NK-92 treated with Interleukin-12 subunit alpha and Interleukin-12 subunit beta, amount 100 ng/mL, for 24 hours (cell line): Measurements from ENCODE around the gene EML3.
"Not testable (repeated sequence)": the region's sequence is repeated elsewhere in the genome, so short reads cannot be mapped to it uniquely, and the experiment has no call there.

Experiments used
- DNase-seq: peaks from one replicate; lab custom pipeline; 2025; lab: John Stamatoyannopoulos, UW

EML3 gene

DNA sequence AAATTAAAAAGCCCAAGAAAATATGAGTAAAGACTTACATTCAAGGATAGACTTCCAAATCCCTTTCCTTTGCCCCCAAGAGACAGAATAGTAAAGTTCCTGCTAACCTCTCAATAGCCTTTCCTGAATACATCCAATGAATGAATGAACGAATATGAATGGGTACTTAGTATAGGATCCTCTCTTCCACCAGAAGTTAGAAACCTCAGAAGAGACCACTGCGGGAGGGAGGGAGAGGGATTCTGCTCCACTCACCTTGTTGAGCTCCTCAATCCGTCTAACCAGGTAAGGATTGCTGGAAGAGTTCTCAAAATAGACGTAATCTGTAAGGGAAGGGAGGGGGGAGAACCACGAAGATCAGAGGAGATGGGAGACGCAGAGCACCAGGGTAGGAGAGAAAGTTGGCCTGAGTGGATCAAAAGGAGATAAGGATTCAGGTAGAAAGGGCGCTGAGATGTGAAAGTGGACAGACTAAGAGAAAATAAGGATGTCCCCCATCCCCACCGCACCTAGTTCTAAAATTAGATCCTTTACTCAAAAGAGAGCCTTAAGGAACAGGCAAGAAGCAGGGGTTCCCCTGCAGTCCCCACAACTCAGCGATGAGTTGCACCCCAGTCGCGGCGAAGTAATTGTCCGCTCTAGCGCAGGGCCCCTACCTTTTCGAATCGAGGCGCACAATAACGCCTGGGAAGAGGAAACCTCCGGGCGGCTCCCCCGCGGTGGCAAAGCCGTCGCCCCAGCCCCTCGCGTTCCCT is 12.0 kb downstream of the EML3 start:
- no peak for DNase-seq

DNA sequence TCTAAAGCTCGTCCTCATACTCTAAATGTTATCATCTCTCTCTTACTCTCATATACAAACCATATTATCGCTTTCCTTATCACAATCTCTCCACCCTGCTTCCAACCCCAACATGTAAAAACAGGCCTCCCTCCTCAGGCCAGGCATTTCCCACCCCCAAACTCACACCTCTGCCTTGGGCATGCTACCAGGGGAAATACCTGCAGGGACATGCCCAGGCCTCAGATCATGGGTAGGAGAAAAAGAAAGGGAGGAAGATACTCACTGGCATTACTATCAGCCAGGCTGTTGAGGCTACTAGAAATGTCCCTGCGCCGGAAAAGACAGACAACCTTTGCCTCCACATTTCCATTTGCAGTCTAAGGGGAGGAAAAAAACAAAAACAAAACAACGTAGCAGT is 12.7 kb downstream of the EML3 start:
- DNase-seq, result no peak

DNA sequence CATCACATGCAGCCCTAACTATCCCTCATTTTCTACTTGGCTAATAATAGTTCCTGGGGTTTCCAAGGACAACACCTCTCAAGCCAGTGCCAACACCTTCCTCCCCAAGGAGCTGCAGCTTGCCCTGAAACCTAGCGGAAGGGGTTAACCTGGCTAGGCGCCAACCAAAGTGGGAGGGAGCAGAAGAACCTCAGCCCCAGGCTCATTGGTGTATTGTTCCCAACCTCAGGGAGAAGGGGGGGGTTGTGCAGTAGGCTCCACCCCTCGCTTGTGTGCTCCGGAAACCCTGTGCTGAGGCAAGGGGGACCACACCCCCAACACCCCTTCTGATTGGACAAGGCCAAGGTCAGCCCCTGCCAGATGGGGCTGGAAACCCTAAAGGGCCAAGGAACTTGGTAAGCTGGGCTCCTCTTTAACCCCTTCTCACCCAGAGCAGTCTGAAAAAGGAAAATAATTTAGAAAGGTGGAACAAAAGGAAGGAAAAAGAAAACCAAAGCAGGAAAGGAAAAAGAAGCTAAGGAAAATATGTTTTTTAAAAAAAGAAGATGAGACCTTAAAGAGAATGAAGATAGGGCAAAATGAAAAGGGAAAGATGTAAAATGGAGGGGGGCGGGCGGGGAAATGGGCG is 13.4 kb downstream of the EML3 start:
- DNase-seq, result peak; percentile 96

DNA sequence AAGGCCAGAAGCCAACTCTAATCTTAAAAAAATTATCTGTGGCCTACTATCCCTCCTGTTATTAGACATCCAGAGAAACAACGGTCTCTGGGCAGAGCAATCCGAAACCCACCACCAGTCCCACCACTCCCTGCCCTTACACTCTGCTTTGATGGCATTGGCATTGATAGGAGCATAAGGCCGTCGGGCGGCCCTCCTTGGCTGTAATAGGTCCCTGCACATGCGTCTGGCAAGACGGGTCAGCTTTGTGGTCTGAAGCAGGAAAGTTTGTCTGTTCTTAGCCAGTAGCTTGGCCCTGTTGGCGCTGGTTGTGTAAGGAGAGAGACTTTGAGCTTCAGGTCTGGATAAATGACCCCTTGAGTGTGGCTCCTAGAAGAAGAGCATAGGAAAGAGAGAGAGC is 17.5 kb downstream of the EML3 start:
- no peak for DNase-seq

DNA sequence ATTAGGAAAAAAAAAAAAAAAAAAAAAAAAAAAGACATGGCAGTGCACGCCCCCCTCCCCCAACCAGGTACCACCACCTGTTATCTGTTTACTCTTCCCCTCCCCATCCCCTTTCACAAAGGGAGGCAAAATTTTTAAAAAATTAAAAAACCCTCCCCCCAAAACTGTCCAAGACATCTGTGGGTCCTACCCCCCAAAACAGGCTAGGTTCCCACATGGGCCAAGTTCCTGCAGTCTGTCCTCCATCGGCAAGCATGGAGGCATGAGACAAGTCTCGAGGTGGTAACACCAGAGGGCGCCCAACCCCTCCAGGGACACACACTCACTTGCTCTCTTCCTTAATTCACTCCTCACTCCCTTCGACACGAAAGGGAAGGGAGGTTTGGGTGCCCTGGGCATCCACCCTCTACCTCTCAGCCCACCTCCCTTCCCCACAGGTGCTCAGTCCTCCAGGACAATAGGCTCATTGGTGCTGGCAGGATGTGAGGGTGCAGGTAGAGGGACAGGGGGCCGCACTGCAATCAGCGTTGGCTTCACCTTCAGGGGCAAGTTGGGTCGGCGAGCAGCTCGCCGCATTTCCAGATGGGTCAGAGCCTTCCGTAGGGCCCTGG is 19.0 kb downstream of the EML3 start:
- DNase-seq, result peak; percentile 33

DNA sequence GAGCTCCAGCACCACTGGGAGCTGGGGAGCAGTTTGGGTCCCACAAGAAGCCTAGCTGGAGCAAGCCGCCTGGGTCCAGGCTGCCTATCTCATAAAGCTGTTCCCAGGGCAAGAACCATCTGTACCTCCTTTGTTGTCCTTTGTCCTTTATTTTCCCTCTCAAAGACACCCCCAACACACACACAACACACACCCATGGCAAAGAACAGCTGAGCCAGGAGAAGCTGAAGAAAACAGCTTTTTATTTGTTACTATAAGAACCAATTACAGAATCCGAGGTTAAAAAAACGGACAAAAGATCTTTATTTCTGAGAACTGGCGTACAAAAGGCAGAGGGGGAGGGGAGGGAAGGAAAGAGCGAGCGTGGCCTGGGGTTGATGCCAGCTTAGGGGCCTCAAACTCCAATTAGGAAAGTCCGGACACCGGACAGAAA is 19.6 kb downstream of the EML3 start:
- no peak for DNase-seq

DNA sequence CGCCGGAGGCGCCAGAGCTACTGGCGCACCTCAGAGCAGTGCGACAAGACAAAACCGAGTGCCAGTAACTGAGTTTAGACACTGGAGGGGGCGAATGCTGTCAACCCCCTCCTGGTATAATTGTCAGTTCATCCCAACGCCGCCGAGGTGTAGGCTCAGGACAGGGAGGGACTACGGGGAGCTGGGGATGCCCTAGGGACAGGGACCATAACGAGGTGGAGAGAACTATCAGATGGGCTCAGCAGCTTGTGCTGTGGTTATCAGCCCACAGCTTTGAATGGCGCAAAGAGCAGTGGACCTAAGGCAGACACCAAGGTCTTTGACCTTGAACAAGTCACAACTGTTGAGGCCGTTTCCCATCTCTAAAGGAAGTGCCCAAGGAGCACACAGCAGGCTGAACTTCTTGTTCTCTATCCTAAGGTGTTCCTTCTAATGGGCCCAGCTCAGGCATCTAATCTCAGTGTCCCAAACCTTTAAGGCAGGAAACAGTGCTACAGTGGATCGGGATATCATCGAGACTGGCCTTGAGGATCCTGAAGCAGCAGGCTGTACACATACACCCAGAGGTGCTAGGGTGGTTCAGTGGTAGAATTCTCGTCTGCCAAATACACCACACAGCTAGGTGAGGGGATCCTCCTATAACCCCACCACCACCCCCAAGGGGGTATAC is 20.3 kb downstream of the EML3 start:
- no peak for DNase-seq

DNA sequence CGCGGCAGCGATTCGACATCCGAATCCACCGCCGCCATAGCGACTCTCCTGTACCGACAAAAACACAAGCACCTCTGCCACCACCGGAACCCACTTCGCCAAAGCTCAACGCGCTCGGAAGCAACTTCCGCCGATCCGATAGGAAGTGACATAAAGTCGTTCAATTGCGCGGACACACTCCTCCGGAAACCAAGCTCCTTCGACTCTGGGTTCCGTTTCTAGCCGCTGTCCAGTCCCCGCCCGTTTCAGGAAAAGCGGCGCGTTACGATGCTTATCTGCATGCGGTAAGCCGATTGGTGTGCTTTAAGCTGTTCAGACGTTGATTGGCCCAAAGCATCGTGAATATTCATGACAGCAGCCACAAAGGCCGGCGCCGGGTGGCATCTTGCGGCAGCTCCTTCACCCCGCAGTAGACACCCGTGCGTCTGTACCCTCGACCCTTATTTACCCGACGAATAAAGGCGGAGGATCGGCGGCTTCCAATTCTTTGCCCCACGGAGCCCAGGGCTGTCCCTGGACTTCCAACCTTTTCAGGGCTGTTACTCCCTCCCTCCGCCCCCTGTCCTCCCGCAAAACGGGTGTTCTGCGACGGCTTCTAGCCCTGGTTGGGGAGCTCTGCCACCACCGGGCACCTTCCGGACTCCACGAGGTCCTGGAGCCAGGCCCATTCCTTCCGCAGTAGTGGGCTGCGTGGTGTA is 21.0 kb downstream of the EML3 start, which contains the start of gene TUT1:
TSS of gene TUT1 (minus strand) at position 76 of the 698 bp plus-strand sequence. CDS start at position 38, 38 bp downstream.
- DNase-seq, result peak; percentile 96

DNA sequence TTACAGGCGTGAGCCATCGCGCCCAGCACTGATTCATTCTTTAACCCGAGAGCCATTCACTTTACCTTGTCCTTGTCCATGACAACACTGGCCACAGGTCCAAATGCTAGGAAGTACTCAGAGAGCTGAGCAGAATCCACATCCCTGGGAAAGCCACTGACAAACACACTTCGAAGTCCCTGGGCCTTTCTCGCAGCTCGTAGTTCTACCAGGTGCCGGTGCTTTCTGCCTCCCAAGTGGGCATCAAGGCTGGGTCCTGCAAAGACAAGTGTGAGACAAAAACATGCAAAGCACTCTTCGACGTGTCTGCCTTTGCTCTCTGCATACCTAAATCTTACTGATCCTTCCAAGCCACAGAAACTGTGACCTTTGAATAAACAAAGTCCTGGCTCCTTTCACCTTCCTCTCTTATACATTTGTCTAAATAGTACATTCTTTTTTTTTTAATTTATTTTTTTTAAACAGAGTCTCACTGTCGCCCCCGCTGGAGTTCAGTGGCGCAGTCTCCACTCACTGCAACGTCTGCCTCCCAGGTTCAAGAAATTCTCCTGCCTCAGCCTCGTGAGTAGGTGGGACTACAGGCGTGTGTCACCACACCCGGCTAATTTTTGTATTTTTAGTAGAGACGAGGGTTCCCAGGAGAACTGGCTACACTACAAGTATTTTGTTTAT is 23.5 kb downstream of the EML3 start:
- DNase-seq, result no peak

DNA sequence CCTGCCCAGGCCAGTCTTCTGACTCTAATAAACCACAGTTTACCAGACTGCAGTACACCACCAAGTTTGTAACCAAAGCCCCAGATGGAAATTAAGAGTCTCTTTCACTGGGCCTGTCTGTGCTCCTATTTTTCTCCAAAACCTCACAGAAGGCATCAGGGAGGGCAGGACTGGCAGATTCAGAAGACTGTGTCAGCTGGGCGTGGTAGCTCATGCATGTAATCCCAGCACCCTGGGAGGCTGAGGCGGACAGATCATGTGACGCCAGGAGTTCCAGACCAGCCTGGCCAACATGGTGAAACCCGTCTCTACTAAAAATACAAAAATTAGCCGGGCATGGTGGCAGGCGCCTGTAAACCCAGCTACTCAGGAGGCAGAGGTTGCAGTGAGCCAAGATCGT is 27.2 kb downstream of the EML3 start:
- DNase-seq, result not testable (repeated sequence)

DNA sequence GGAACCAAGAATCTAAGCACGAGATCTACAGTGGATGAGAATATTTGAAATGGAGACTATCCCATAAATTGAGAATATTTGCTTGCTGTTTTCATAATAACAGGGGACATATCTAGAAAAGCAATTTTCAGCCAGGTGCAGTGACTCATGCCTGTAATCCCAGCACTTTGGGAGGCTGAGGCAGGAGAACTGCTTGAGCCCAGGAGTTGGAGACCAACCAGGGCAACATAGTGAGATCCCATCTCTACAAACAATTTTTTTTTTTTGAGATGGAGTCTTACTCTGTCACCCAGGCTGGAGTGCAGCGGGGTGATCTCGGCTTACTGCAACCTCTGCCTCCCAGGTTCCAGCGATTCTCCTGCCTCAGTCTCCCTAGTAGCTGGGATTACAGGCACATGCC is 30.8 kb downstream of the EML3 start:
- DNase-seq, result not testable (repeated sequence)

DNA sequence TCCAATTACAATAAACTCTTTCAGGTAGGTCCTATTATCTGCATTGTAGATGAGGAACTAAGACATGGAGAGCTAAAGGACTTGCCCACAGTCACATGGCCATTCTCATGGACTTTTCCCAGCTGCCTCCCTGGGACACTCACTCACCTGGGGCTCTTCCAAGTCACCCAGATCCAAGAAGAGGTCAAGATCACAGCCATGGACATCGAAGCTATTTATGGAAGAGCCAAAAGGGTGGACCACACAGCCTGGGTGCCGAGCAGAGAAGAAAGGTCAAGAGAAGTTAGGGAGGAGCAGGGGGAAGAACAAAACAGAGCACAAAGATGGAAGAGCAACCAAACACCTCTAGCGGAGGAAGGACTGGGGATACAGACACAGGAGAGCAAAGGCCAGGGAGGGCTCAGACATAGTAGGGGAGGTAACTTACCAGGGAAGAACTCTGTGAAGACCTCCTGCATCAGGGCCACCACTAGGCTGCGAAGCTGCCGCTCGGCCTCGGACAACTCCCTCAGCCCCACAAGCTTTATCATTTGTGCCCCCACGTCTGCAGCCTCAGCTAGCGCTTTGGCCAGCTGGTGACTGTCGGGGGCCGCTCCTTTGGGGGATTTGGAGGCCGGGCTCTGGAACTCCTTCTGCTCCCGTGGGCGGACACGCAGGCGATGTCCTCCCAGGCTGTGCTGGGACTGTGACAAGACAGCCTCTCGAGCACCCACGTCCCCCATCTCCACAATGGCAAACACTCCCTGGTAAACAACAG is 31.4 kb downstream of the EML3 start:
- no peak for DNase-seq

DNA sequence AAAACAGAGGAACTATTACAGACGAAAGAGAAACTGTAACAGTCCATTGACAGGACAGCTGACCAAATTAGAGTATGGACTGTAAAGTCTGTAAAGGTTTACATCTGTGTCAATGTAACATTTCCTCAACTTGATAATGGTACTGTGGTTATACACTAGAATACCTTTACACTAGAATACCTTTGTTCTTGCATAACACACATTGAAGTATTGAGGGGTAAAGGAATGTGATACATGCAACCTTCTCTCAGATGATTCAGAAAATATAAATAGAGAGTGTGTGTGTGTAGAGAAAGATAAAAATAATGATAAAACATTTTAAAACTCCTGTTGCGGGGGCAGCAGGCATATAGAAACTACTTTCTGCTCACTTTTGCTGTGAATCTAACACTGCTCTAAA is 33.3 kb downstream of the EML3 start:
- no peak for DNase-seq

DNA sequence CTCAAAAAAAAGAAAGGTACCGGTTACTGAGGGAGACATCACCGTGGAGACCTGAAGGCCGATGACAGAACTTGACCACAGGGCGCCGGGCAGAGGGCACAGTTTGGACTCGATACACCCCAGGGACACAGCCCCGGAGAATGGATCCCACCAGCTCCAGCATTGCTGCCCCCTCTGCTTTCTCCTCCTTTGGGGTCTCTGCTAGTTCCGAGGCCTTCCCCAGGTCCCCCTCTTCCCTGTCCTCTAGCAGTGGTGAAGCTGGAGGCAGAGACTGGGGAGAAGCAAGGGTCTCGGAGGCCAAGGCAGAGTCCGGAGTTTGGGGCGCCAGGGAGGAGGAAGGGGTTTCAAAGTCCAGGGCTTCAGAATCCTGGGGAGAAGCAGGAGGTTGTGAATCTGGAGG is 34.0 kb downstream of the EML3 start:
- no peak for DNase-seq

DNA sequence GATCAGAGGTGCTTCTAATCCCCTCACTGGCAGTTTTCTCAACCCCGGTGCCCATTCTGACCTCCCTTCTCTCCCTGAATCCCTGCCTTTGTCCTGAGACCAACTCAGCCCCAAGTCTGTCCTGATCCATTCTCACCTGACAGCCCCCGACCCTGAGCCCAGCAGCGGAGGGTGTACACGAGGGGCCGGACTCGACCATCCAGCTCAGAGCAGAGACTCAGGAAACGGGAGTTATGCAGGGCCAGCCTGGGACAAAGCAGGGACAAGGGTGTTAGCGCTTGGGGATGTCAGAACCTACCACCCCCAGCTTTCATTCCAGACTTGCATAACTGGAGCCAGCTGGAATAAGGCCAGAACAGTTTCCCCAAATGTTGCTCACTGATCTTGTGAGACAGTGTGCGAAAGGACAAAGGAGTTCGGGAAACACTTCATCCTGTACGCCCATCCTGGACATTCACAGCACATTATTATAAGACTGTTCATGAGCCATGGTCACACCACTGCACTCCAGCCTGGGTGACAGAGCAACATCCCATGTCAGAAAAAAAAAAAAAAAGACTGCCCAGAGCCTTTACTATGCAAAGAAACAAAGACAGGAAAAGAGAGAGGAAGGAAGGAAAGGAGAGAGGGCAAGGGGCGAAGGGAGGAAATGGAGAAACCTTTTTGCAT is 35.4 kb downstream of the EML3 start:
- DNase-seq, result no peak

DNA sequence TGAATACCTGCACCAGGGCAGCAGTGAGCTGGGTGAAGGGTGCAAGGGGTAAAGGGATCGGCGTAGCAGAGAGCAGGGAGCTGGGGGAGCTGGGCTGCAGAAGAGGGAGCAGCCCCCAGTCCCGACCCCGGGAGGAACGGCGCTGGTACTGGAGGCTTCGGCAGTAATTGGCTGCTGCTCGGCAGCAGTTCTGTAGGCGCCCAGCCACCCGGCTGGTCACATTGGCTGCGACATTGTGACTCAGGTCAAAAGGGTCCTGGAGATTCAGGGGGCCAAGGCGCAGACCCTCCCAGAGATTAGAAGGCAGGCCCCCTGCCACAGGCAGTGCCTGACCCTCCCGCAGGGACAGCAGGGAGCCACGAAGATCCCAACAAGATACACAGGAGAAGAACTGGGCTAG is 36.7 kb downstream of the EML3 start:
- no peak for DNase-seq

DNA sequence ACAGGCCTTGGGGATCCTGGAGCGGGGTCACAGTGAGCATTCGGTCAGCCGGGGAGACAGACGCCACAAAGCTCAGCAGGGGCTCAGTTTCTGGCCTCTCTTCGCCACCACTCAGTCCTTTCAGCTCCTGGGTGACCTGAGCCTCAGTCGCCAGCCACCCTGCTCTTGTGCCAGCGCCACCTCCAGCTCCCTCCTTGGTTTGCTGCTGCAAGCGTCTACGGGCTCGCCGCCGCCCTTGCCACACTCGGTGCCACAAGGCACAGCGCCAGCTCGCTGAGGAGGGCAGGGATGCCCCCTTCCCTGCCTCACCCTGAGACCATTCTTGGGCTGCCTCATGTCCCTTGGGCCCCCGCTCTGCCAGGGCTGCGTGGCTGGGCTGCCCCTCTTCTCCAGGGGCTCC is 37.4 kb downstream of the EML3 start:
- DNase-seq, result no peak

DNA sequence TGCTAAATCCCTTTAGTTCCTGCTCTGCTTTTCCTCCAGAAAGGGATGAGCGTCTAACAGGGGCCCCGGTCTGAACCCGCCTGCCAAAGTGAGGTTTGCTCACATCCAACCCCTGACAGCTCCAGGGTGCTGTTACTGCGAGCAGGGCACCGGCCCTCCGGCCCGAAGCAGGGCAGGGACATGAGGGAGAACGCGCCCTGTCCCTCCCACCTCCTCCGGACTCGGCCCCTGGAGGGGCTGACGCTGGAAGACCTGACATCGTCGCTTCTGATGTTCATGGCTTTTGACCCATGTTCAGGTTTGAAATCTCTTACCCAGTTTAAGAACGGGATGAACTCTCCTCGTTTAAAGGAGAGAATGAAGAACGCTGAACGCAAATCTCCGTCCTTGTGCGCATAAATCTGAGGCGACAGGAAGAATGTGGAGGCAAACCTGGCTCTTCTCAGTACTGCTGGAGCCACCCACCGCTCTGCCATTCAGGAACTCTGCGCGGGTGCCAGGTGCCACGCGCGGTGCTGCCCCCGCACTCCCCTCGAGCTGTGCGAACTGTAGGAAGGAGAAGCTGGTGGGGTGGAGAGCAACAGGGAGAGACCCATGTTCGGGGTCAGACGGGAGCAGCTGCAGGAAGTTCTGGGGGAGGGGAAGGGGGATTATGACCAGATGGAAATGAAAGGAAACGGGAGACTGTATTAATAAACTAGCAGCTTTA is 38.1 kb downstream of the EML3 start:
- DNase-seq, result no peak

DNA sequence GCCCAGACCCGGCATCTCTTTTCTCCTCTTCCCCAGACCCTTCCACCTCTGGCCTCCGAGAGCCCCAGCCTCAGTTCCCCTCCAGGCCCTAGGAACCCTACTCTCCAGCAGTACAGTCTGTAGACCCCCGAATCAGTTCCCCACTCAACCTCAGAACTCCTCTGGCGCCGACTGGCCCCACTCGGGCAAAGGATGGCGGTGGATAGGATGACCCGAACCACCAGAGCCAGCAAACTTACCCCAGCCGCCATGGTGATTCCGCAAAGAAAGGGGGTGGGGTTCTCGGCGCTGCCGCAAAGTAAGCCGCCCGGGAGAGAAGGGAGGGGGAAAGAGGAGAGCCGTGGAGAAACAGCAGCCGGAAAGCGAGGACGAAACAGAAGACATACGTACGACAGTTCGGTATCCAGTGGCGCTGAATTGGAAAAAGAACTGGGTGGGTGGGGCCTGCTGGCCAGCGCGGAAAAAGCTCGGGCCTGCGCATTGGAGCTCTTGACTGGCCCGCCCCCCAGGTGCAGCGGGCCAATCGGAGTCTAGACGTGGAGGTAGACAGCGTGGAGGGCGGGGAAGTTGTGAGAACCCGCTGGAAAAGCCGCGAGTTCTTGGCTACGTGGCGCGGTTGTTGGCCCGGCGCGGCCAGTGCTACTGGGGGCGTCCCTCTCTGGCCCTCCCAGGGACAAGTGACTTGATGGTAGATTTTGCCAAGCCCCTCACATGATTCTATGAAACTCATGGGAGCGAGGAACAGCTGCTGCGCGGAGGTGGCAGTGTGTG is 38.8 kb downstream of the EML3 start, which contains the start of gene EEF1G:
TSS of gene EEF1G (minus strand) at position 300 of the 771 bp plus-strand sequence. CDS start at position 251, 49 bp downstream.
- peak; percentile 98 for DNase-seq
